SK-N-SH (cell line): ENCODE data around the gene PPP1R3C. TPM values are rescaled to one million over a fixed set of nuclear protein-coding genes. Genes with fewer than 3 reads are reported as not detected.

Source experiments
- CTCF ChIA-PET: fragments of 300-600, 350-600 bp; formaldehyde crosslinking; extraction: SDS; loops from one replicate; lab custom pipeline; 2021; lab: Yijun Ruan, JAX
- POLR2A ChIA-PET: fragments of 350-600 bp; sonication (Branson Sonifier 250); formaldehyde crosslinking; extraction: SDS; loops from one replicate; lab custom pipeline; 2020; ENCODE audit warnings: antibody characterized with exemption, inconsistent platforms; lab: Yijun Ruan, JAX
- DNase-seq: peaks from one replicate; pipeline ENCODE4 v3.0.0; 2012
- H2AFZ ChIP-seq: fragments of 200-600 bp; sonication (generic); 2 replicates; pipeline ENCODE4 v1.8.1; 2016; ENCODE audit warnings: antibody characterized with exemption, mild to moderate bottlenecking, low read depth
- H3F3A ChIP-seq: fragments of 200-600 bp; sonication (generic); replicated peaks from 2 replicates; pipeline ENCODE3; 2016; ENCODE audit warnings: antibody characterized with exemption, mild to moderate bottlenecking; ENCODE audit not compliant: insufficient read depth
- H3K27ac ChIP-seq, 2 experiments: fragments of 200-500 bp in 1 of 2; fragments of 200-600 bp in 1 of 2; sonication (Bioruptor generic) in 1 of 2; sonication (generic), shearing (Covaris generic) in 1 of 2; 2 replicates each; pipeline versions ENCODE4 v1.5.1 to v1.6.1; 2014 to 2016; ENCODE audit warnings: low read depth in 2 of 2, inconsistent platforms in 1 of 2, low read length in 1 of 2, mild to moderate bottlenecking in 1 of 2, mixed read lengths in 1 of 2
- H3K27me3 ChIP-seq: fragments of 200-600 bp; sonication (generic), shearing (Covaris generic); 2 replicates; pipeline ENCODE4 v1.6.1; 2016; ENCODE audit warnings: mixed run types; ENCODE audit not compliant: insufficient read depth
- H3K36me3 ChIP-seq, 2 experiments: fragments of 200-500 bp in 1 of 2; fragments of 200-600 bp in 1 of 2; sonication (Bioruptor generic) in 1 of 2; sonication (generic) in 1 of 2; replicated peaks in 1 of 2; 2 replicates each; pipeline versions ENCODE3 to v1.5.1; 2014 to 2016; ENCODE audit warnings: low read length in 1 of 2, mild to moderate bottlenecking in 1 of 2; ENCODE audit not compliant: insufficient read depth in 2 of 2, control insufficient read depth in 1 of 2
- H3K4me1 ChIP-seq, 2 experiments: fragments of 200-500 bp in 1 of 2; fragments of 200-600 bp in 1 of 2; sonication (Bioruptor generic) in 1 of 2; sonication (generic), shearing (Covaris generic) in 1 of 2; 2 replicates each; pipeline versions ENCODE4 v1.5.1 to v1.6.1; 2014 to 2016; ENCODE audit warnings: low read depth in 1 of 2, low read length in 1 of 2, mixed run types in 1 of 2; ENCODE audit not compliant: insufficient read depth in 2 of 2, control insufficient read depth in 1 of 2
- H3K4me2 ChIP-seq: fragments of 200-600 bp; sonication (generic), shearing (Covaris generic); 2 replicates; pipeline ENCODE4 v1.6.1; 2017; ENCODE audit warnings: mixed run types
- H3K4me3 ChIP-seq, 2 experiments: fragments of 200-500 bp in 1 of 2; fragments of 200-600 bp in 1 of 2; sonication (Bioruptor generic) in 1 of 2; sonication (generic), shearing (Covaris generic) in 1 of 2; 2 replicates each; pipeline versions ENCODE4 v1.5.1 to v1.8.1; 2014 to 2016; ENCODE audit warnings: low read depth in 2 of 2, inconsistent platforms in 1 of 2, low read length in 1 of 2, mild to moderate bottlenecking in 1 of 2, mixed read lengths in 1 of 2, moderate library complexity in 1 of 2
- H3K79me2 ChIP-seq: fragments of 200-600 bp; sonication (generic); 2 replicates; pipeline ENCODE4 v1.8.1; 2017; ENCODE audit warnings: mild to moderate bottlenecking; ENCODE audit not compliant: insufficient read depth
- H3K9ac ChIP-seq: fragments of 200-600 bp; sonication (generic); 2 replicates; pipeline ENCODE4 v1.6.1; 2017; ENCODE audit warnings: mixed run types
- H3K9me2 ChIP-seq: fragments of 200-600 bp; sonication (generic); 2 replicates; pipeline ENCODE4 v1.6.1; 2017; ENCODE audit warnings: mixed run types
- H3K9me3 ChIP-seq: fragments of 200-600 bp; sonication (generic); 2 replicates; pipeline ENCODE4 v1.6.1; 2017; ENCODE audit warnings: mixed run types, mild to moderate bottlenecking, moderate library complexity
- H4K20me1 ChIP-seq: fragments of 200-600 bp; sonication (generic); 2 replicates; pipeline ENCODE4 v1.6.1; 2017; ENCODE audit warnings: mild to moderate bottlenecking, mixed run types; ENCODE audit not compliant: insufficient read depth
- CTCF ChIP-seq: fragments of 200-600 bp; sonication (generic); IDR thresholded peaks from 2 replicates; pipeline ENCODE4 v1.6.1; 2017; ENCODE audit warnings: antibody characterized with exemption, mild to moderate bottlenecking, moderate library complexity
- ELF1 ChIP-seq: IDR thresholded peaks from 2 replicates; pipeline ENCODE4 v1.4.0; 2012
- EP300 ChIP-seq, 2 experiments: IDR thresholded peaks; 2 replicates each; pipeline versions ENCODE4 v1.4.0 to v1.6.1; 2012; ENCODE audit warnings: borderline replicate concordance in 1 of 2, low read depth in 1 of 2, low read length in 1 of 2
- EZH2phosphoT487 ChIP-seq: fragments of 200-600 bp; sonication (generic); IDR thresholded peaks from 2 replicates; pipeline ENCODE4 v1.6.1; 2017; ENCODE audit warnings: low read depth, mixed run types, mild to moderate bottlenecking, antibody characterized with exemption, moderate library complexity, borderline replicate concordance
- FOSL2 ChIP-seq: IDR thresholded peaks from 2 replicates; pipeline ENCODE4 v1.4.0; 2012; ENCODE audit warnings: low read depth, mild to moderate bottlenecking, moderate library complexity, borderline replicate concordance
- JUND ChIP-seq: IDR thresholded peaks from 2 replicates; pipeline ENCODE4 v1.4.0; 2012
- MAX ChIP-seq: IDR thresholded peaks from 2 replicates; pipeline ENCODE4 v1.4.0; 2012; ENCODE audit warnings: low read depth
- NFIC ChIP-seq: IDR thresholded peaks from 2 replicates; pipeline ENCODE4 v1.4.0; 2012; ENCODE audit warnings: borderline replicate concordance
- NRF1 ChIP-seq: IDR thresholded peaks from 2 replicates; pipeline ENCODE4 v1.6.1; 2012; ENCODE audit warnings: low read depth, mild to moderate bottlenecking, low read length
- RAD21 ChIP-seq: IDR thresholded peaks from 2 replicates; pipeline ENCODE4 v1.6.1; 2012; ENCODE audit warnings: mild to moderate bottlenecking, low read length
- RFX5 ChIP-seq: IDR thresholded peaks from 2 replicates; pipeline ENCODE4 v1.6.1; 2012; ENCODE audit warnings: mild to moderate bottlenecking, improper control_type of control experiment, low read length
- RXRA ChIP-seq: IDR thresholded peaks from 2 replicates; pipeline ENCODE4 v1.4.0; 2012; ENCODE audit warnings: low read depth, mild to moderate bottlenecking, borderline replicate concordance
- TCF12 ChIP-seq: IDR thresholded peaks from 2 replicates; pipeline ENCODE4 v1.4.0; 2012
- TEAD4 ChIP-seq: IDR thresholded peaks from 2 replicates; pipeline ENCODE4 v1.4.0; 2012; ENCODE audit warnings: mild to moderate bottlenecking, borderline replicate concordance; ENCODE audit not compliant: insufficient read depth
- YY1 ChIP-seq: IDR thresholded peaks from 2 replicates; pipeline ENCODE4 v1.4.0; 2012; ENCODE audit warnings: low read depth, mild to moderate bottlenecking
- WGBS: methylation state at CpG from one replicate; pipeline ENCODE4 v1.1.6; 2017; ENCODE audit warnings: low lambda C conversion rate; 5-methylcytosine and 5-hydroxymethylcytosine counted together
- polyA plus RNA-seq, 3 experiments: library from polyadenylated mRNA; depleted of rRNA; stranded (reverse); fragments of >200 nt; gene quantifications; 2 replicates each; pipeline ENCODE4 v1.2.3, GENCODE V29; 2012
- TF ChIP-seq, protein P1 (sequence below): IDR thresholded peaks from 2 replicates; pipeline ENCODE4 v1.4.0; 2012; ENCODE audit warnings: low read depth, borderline replicate concordance
- TF ChIP-seq, protein P2 (sequence below): IDR thresholded peaks from 2 replicates; pipeline ENCODE4; 2012

PPP1R3C gene
- polyA plus RNA-seq, 1 of the 3 experiments (the other 2 are of a cell fraction) = 9.0 TPM

GRCh38 chr10:91653219-91653870 lies 20.5 kb upstream of the PPP1R3C start:
- Histone ChIP-seq H3K9me3 (peaks cover 6% of the 10 kb centered on the region; the same call in 1 of the 2 replicates), H3K36me3 (no peaks in the 10 kb centered on the region), H3K4me3 (no peak overlapping the region), H3K79me2 (no peaks in the 10 kb centered on the region), H3K27ac (peak overlapping the region; percentile 67 to 84; a peak in 3 of 4 replicates), H3F3A (peaks cover 34% of the 10 kb centered on the region), H3K9ac (peak overlapping the region; percentile 53; the same call in 1 of the 2 replicates), H3K4me2 (peak overlapping the region; percentile 49; the same call in 1 of the 2 replicates), H3K4me1 (peaks cover 0 to 18% of the 10 kb centered on the region in 2 experiments; a peak in 2 of 4 replicates), H3K27me3 (no peaks in the 10 kb centered on the region), H4K20me1 (no peaks in the 10 kb centered on the region), H2AFZ (0 out of 2 replicates have a peak overlapping the region, but pooled peaks have one; percentile 27), H3K9me2 (no peaks in the 10 kb centered on the region)
- CTCF ChIA-PET = no interaction called here
- 49% methylated on average over 6 of the region's 6 CpGs for WGBS
- POLR2A ChIA-PET = no interaction called here
- no peak for DNase-seq
- TF ChIP-seq TCF12 = peak; percentile 64
- TF ChIP-seq, protein P1, sequence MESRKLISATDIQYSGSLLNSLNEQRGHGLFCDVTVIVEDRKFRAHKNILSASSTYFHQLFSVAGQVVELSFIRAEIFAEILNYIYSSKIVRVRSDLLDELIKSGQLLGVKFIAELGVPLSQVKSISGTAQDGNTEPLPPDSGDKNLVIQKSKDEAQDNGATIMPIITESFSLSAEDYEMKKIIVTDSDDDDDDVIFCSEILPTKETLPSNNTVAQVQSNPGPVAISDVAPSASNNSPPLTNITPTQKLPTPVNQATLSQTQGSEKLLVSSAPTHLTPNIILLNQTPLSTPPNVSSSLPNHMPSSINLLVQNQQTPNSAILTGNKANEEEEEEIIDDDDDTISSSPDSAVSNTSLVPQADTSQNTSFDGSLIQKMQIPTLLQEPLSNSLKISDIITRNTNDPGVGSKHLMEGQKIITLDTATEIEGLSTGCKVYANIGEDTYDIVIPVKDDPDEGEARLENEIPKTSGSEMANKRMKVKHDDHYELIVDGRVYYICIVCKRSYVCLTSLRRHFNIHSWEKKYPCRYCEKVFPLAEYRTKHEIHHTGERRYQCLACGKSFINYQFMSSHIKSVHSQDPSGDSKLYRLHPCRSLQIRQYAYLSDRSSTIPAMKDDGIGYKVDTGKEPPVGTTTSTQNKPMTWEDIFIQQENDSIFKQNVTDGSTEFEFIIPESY = 0 out of 2 replicates have a peak, but pooled peaks have one; percentile 16
- no peak for TF ChIP-seq RAD21
- peak; percentile 75 for TF ChIP-seq JUND
- TF ChIP-seq FOSL2 = peak; percentile 82
- TF ChIP-seq ELF1 = no peak
- TF ChIP-seq MAX = peak; percentile 12; the same call in 1 of the 2 replicates
- TF ChIP-seq RXRA = peak; percentile 28; the same call in 1 of the 2 replicates
- peak in 1 of 2 experiments; percentile 84; a peak in 2 of 4 replicates for TF ChIP-seq EP300 (IDR thresholded peaks at IDR 0.05; ENCODE audit: borderline replicate concordance in 1 of 2, low read depth in 1 of 2, low read length in 1 of 2)
- TF ChIP-seq, protein P2, sequence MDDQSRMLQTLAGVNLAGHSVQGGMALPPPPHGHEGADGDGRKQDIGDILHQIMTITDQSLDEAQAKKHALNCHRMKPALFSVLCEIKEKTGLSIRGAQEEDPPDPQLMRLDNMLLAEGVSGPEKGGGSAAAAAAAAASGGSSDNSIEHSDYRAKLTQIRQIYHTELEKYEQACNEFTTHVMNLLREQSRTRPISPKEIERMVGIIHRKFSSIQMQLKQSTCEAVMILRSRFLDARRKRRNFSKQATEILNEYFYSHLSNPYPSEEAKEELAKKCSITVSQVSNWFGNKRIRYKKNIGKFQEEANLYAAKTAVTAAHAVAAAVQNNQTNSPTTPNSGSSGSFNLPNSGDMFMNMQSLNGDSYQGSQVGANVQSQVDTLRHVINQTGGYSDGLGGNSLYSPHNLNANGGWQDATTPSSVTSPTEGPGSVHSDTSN = peak; percentile 86
- no peak for TF ChIP-seq YY1
- TF ChIP-seq NFIC = peak; percentile 95
- TF ChIP-seq TEAD4 = peak; percentile 49; the same call in 1 of the 2 replicates

DNA sequence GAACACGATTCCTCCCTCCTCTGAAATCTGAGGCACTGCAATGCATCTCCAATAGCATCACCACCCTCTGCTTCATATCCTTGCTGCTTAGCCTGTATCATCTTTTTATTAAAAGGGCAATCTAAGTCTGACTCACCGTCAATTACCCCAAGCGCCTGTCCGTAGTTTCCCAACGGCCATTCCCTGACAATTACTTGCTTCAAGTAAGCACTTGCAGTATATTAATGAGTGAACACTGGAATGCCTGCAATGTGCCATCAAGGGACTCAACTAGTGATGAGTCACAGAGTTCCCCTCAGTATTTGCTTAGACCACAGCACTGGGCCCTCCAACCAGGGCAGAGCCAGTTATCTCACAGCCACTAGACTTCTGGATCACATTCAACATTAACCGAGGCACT lies 19.5 kb upstream of the PPP1R3C start:
- H4K20me1 ChIP-seq = no peaks in the 10 kb centered on the region
- 9% methylated on average over 6 of the region's 6 CpGs for WGBS
- no peaks in the 10 kb centered on the region for H3K36me3 ChIP-seq
- peak overlapping the region; percentile 53; the same call in 1 of the 2 replicates for H3K9ac ChIP-seq
- no peaks in the 10 kb centered on the region for H3K27me3 ChIP-seq
- H3K79me2 ChIP-seq = no peaks in the 10 kb centered on the region
- H3F3A ChIP-seq = peaks cover 34% of the 10 kb centered on the region
- H3K9me3 ChIP-seq = peaks cover 2% of the 10 kb centered on the region; the same call in 1 of the 2 replicates
- peaks cover 0 to 18% of the 10 kb centered on the region in 2 experiments; a peak in 2 of 4 replicates for H3K4me1 ChIP-seq
- peak overlapping the region; percentile 49; the same call in 1 of the 2 replicates for H3K4me2 ChIP-seq
- POLR2A ChIA-PET = no interaction called here
- peak overlapping the region; percentile 67 to 84; a peak in 3 of 4 replicates for H3K27ac ChIP-seq
- H3K9me2 ChIP-seq = no peaks in the 10 kb centered on the region
- H2AFZ ChIP-seq = peak overlapping the region; percentile 33; the same call in 1 of the 2 replicates
- H3K4me3 ChIP-seq = no peak overlapping the region
- DNase-seq = no peak
- CTCF ChIA-PET = interaction anchor here (1.2 to 1.8 kb wide), 3 partner anchors 12 to 20 kb away, joined by 4 to 5 read pairs (median 4); no protein-coding TSS in a partner anchor
- TF ChIP-seq TEAD4 (peak; percentile 98), EZH2phosphoT487 (no peak), RFX5 (no peak), YY1 (peak; percentile 41; the same call in 1 of the 2 replicates), NRF1 (no peak), EP300 (IDR thresholded peaks at IDR 0.05; ENCODE audit: borderline replicate concordance in 1 of 2, low read depth in 1 of 2, low read length in 1 of 2) (peak in 1 of 2 experiments; percentile 96; a peak in 3 of 4 replicates), CTCF (no peak), JUND (peak; percentile 97)
- TF ChIP-seq, protein P1 = peak; percentile 87
